ENCODE measurements around the gene IFNL4.

DNA sequence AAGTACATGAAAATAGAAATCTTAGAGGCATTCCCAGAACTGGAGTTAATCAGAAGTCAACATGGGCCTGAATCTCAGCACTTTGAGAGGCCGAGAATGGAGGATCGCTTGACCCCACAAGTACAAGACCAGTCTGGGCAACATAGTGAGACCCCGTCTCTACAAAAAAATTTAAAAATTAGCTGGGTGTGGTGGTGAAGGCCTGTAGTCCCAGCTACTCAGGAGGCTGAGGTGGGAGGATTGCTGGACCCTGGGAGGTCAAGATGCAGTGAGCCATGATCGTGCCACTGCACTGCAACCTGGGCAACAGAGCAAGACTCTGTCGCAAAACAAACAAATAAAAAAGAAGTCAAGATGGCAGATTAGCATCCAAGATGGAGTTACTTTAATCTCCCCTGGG lies 28.1 kb upstream of the IFNL4 start:
- TF ChIP-seq HNF4G (IDR thresholded peaks at IDR 0.05) (no peak), YY1 (IDR thresholded peaks at IDR 0.05) (no peak), RAD21 (IDR thresholded peaks at IDR 0.05) (no peak), SP1 (IDR thresholded peaks at IDR 0.05) (no peak), RXRA (IDR thresholded peaks at IDR 0.05) (no peak), JUND (IDR thresholded peaks at IDR 0.05) (no peak), GABPA (IDR thresholded peaks at IDR 0.05 in 1 of 2, conservative IDR thresholded peaks at IDR 0.05 in 1 of 2) (no peak), NR2F2 (IDR thresholded peaks at IDR 0.05) (no peak), TAF1 (conservative IDR thresholded peaks at IDR 0.05) (no peak)
- TF ChIP-seq, protein P1, sequence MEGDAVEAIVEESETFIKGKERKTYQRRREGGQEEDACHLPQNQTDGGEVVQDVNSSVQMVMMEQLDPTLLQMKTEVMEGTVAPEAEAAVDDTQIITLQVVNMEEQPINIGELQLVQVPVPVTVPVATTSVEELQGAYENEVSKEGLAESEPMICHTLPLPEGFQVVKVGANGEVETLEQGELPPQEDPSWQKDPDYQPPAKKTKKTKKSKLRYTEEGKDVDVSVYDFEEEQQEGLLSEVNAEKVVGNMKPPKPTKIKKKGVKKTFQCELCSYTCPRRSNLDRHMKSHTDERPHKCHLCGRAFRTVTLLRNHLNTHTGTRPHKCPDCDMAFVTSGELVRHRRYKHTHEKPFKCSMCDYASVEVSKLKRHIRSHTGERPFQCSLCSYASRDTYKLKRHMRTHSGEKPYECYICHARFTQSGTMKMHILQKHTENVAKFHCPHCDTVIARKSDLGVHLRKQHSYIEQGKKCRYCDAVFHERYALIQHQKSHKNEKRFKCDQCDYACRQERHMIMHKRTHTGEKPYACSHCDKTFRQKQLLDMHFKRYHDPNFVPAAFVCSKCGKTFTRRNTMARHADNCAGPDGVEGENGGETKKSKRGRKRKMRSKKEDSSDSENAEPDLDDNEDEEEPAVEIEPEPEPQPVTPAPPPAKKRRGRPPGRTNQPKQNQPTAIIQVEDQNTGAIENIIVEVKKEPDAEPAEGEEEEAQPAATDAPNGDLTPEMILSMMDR (IDR thresholded peaks at IDR 0.05; ENCODE audit: low read depth, low read length, missing input control) = no peak
- TF ChIP-seq, protein P2, sequence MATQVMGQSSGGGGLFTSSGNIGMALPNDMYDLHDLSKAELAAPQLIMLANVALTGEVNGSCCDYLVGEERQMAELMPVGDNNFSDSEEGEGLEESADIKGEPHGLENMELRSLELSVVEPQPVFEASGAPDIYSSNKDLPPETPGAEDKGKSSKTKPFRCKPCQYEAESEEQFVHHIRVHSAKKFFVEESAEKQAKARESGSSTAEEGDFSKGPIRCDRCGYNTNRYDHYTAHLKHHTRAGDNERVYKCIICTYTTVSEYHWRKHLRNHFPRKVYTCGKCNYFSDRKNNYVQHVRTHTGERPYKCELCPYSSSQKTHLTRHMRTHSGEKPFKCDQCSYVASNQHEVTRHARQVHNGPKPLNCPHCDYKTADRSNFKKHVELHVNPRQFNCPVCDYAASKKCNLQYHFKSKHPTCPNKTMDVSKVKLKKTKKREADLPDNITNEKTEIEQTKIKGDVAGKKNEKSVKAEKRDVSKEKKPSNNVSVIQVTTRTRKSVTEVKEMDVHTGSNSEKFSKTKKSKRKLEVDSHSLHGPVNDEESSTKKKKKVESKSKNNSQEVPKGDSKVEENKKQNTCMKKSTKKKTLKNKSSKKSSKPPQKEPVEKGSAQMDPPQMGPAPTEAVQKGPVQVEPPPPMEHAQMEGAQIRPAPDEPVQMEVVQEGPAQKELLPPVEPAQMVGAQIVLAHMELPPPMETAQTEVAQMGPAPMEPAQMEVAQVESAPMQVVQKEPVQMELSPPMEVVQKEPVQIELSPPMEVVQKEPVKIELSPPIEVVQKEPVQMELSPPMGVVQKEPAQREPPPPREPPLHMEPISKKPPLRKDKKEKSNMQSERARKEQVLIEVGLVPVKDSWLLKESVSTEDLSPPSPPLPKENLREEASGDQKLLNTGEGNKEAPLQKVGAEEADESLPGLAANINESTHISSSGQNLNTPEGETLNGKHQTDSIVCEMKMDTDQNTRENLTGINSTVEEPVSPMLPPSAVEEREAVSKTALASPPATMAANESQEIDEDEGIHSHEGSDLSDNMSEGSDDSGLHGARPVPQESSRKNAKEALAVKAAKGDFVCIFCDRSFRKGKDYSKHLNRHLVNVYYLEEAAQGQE (IDR thresholded peaks at IDR 0.05) = no peak
- TF ChIP-seq, protein P3, sequence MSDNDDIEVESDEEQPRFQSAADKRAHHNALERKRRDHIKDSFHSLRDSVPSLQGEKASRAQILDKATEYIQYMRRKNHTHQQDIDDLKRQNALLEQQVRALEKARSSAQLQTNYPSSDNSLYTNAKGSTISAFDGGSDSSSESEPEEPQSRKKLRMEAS (IDR thresholded peaks at IDR 0.05) = no peak

Measured in liver (tissue), 3 donors.